HTERT RPE-1 (cell line): Measurements from ENCODE around the gene GPC1.
"Not testable (repeated sequence)": the region's sequence is repeated elsewhere in the genome, so short reads cannot be mapped to it uniquely, and the experiment has no call there.

ENCODE experiments used
- in situ Hi-C: fragments of 300-500 bp; cut with MboI; formaldehyde crosslinking; loops from 4 replicates; pipeline ENCODE4 v1.14.3; 2020; ENCODE audit warnings: low sequenced_read_pairs

The GPC1 gene

DNA sequence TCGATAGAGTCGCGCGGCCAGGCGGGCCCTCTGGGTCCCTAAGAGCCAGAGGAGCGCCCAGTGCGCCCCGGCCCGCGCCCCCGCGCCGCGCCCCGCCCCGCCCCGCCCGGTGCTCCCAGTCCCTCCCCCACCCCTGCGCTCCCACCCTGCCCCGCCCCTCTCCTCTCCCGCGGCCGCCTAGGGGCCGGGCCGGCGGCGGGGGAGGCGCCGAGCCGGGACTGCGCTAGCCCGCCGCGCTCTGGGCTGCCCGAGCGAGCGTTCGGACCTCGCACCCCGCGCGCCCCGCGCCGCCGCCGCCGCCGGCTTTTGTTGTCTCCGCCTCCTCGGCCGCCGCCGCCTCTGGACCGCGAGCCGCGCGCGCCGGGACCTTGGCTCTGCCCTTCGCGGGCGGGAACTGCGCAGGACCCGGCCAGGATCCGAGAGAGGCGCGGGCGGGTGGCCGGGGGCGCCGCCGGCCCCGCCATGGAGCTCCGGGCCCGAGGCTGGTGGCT lies at the start of gene GPC1:
Gene GPC1 (plus strand): TSS at position 207 of the 491 bp plus-strand sequence. CDS start 256 bp downstream, at position 463.
- in situ Hi-C loops, result no loop called here

- in situ Hi-C loops, result no loop called here
These were observed 49.1 kb upstream of the GPC1 start for GRCh38 chr2:240386326-240386725.

DNA sequence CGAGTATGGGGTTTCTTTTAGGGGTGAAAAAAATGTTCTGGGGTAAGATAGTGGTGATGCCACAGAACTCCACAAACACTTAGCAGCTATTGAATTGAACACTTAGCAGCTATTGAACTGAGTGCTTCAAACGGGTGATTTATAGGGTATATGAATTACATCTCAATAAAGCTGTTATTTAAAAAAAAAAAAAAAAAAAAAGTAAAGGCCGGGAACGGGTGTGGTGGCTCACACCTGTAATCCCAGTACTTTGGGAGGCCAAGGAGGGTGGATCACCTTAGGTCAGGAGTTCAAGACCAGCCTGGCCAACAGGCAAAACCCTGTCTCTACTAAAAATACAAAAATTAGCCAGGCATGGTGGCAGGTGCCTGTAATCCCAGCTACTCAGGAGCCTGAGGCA lies 48.7 kb upstream of the GPC1 start:
- in situ Hi-C loops, result not testable (repeated sequence)

DNA sequence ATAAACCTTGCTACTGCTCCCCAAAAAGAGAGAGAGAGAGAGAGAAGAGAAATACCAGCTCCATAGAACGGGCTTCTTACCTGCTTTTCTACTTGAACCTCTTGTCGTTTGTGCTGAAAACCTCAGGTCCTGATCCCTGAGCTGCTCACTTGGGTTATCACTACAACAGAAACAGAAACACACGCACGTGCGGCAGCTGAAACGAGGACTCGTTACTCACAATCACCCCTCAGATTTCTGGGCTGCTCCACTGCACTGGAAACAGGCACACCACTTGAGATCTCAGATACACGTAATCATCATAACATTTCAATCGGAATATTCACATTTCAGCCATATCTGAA lies 48.2 kb upstream of the GPC1 start:
- in situ Hi-C loops, result no loop called here

GRCh38 chr2:240387669-240388358 lies 47.6 kb upstream of the GPC1 start:
- in situ Hi-C loops, result no loop called here

DNA sequence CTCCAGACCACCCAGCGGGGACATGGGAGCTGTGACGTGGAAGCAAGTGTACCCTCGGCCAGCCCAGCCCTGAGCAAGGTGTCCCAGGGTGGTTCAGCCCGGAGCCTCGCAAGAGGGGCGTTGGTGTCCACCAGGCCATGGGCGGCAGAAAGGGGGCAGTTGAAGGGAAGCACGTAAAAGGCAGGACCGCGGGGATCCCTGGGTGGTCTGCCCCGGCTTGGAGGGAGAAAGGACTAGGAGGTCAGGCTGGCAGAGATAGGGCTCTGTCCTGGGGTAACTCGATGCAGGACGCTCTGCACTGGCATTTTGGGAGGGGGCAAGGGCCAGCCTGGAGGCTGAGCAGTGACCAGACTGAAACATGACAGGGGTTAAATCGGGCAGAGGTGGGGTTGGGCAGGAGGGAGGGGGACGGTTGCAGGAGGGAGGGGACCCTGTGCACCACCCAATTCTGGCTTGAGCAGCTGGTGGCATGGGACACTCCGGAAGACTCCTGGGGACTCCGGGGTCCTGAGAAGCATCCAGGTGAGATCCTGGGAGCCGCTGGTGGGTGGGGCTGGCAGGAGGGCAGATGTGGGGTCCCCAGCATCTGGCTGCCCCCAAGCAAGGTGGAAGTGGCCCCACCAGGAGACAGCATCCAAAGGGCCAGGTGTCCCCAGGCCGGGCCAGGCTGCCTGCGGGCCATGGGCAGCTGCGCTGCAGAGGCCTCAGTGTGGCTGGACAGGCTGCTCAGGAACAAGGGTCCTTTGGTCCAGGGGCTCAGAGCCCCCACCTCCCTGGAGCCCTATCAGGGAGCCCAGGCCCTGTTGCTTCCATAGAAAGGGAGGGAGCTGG lies 46.8 kb upstream of the GPC1 start:
- in situ Hi-C loops, result no loop called here

DNA sequence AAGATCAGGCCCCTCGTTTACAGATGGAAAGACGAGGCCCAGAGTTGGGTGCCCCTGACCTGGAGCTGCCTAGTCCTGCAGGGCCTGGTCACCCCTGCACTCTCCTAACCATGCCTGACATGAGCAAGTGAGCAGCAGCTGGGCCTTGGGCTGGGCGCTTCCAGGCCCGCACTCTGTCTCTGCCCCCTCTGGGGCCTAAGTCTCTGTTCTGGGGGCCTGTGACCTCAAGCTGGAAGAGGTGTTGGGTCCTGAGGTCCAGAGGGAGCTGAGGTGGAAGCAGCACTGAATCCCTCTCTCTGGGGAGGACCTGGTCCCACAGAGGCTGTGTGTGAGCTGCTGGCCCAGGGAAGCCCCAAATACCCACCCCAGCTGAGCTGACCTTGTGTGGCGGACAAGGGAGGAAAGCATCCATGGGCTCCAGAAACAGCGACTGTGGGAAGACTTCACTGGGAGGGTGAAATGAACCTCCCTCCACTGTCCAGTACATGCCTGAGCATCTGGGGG lies 46.1 kb upstream of the GPC1 start:
- in situ Hi-C loops, result no loop called here

- in situ Hi-C loops, result no loop called here
These were observed 45.1 kb upstream of the GPC1 start for GRCh38 chr2:240390091-240391073.

DNA sequence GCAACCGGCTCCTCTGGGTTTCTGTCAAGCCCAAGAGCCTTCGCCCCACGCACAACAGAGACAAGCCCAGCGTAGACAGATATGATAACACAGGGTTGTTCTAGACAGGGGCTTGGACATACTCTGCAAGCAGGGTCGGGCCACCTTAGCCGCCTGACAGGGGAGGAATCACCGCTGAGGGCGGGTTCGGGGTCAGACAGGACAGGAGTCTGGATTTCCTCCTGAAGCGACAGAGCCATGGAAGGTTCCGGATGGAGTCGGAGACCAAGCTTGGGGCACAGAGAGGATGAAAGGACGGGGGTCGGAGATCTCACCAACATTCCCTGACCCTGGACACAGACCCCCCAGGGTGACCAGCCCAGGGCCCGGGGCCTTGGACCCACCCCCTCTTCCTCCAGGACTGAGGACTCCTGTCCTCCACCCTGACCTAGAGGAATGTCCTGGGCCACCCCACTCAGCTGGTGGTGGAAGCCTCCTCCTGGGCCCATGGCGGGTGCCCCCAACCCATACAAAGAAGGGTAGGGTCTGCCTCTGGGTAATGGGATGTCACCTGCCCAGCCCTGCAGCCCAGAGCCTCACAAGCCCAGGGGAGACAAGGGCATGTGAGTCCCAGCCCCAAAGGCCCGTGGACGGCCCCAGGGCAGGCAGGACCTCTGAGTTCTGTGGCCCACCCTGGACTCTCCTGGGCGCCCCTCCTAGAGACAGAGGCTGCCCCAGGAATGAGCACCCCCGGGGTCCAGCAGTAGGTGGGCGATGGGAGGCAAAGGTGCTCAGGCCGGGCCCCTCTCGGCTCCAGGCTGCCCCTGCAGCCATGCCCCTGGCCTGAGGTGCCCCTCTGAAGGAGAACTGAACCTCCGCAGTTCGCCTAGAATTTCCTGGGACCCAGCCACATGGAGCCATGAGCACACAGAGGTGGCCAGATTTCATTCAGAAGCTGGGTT lies 44.1 kb upstream of the GPC1 start:
- in situ Hi-C loops, result no loop called here

- in situ Hi-C loops, result no loop called here
These were observed 43.1 kb upstream of the GPC1 start for GRCh38 chr2:240392084-240392947.

- in situ Hi-C loops, result no loop called here
These were observed 42.3 kb upstream of the GPC1 start for GRCh38 chr2:240392948-240393830.

GRCh38 chr2:240393831-240394410 lies 41.5 kb upstream of the GPC1 start:
- in situ Hi-C loops, result no loop called here

DNA sequence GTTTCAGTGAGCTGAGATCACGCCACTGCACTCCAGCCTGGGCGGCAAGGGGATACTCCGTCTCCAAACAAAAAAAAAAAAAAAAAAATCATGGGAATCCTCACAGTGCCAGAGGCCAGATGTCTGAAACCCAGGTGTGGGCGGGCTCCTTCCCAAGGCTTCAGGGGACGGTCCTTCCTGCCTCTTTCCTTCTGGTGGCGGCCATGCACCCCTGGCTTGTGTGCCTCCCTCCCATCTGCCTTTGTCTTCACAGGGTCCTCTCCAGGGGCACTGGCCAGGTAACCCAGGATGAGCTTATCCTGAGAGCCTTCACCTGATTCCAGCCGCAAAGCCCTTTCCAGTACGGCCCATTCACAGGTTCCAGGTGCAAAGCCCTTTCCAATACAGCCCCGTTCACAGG lies 40.9 kb upstream of the GPC1 start:
- in situ Hi-C loops, result no loop called here

DNA sequence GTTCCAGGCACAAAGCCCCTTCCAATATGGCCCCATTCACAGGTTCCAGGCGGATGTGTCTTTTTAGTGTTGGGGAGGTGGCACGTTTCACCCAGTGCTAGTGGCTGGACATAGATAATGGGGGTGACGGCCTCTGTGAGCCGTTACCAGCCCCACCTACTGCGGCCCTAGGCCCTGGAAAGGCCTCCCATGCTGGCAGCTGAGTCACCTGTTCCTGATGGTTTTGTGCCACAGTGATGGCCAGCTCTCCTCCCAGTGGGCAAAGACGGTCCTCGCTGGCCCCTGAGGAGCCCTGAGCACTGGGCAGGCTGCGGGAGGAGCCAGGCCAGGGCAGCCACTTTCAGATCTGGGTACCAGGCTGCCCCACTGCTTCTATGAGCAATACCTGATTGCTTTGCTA lies 40.0 kb upstream of the GPC1 start:
- in situ Hi-C loops, result no loop called here

- in situ Hi-C loops, result no loop called here
These were observed 39.4 kb upstream of the GPC1 start for GRCh38 chr2:240395896-240396622.

GRCh38 chr2:240396623-240397541 lies 38.6 kb upstream of the GPC1 start:
- in situ Hi-C loops, result no loop called here
